ENCODE data around the gene ACTR6.

The ACTR6 gene

GRCh38 chr12:100163416-100164152 lies 37.0 kb upstream of the ACTR6 start:
- peaks cover 11 to 23% (median 20%) of the 10 kb centered on the region in 10 experiments for H3K4me1 ChIP-seq
- H3K36me3 ChIP-seq, result peaks cover 0 to 23% (median 0%) of the 10 kb centered on the region in 11 experiments; a peak in 4 of 22 replicates
- no peaks in the 10 kb centered on the region for H3K27me3 ChIP-seq
- no peak for TF ChIP-seq Cebpa-rat (IDR thresholded peaks at IDR 0.05)
- H3K9me3 ChIP-seq (replicated peaks in 1 of 11), result peaks cover 0 to 9% (median 0%) of the 10 kb centered on the region in 11 experiments; a peak in 6 of 22 replicates
- peak overlapping the region in 8 of 10 experiments; percentile 25 to 50 (median 40); a peak in 12 of 20 replicates for H3K4me3 ChIP-seq
- H3K9ac ChIP-seq, result peak overlapping the region in 8 of 11 experiments; percentile 4 to 39 (median 26); a peak in 10 of 22 replicates
- peak overlapping the region; percentile 45 to 82 (median 68) for H3K4me2 ChIP-seq
- H4K20me1 ChIP-seq, result no peaks in the 10 kb centered on the region
- no peak overlapping the region for H3K27ac ChIP-seq

- peak overlapping the region in 7 of 11 experiments; percentile 4 to 39 (median 32); a peak in 6 of 22 replicates for H3K9ac ChIP-seq
Observed at GRCh38 chr12:100164153-100164704, 36.4 kb upstream of the ACTR6 start.

GRCh38 chr12:100165356-100165755 lies 35.3 kb upstream of the ACTR6 start:
- TF ChIP-seq Cebpa-rat (IDR thresholded peaks at IDR 0.05), result no peak
- Histone ChIP-seq H3K36me3 (peaks cover 0 to 19% (median 0%) of the 10 kb centered on the region in 11 experiments; a peak in 5 of 22 replicates), H3K9ac (no peak overlapping the region), H4K20me1 (no peaks in the 10 kb centered on the region), H3K4me2 (no peak overlapping the region), H3K27me3 (no peaks in the 10 kb centered on the region), H3K4me3 (no peak overlapping the region), H3K4me1 (peaks cover 11 to 16% (median 14%) of the 10 kb centered on the region in 10 experiments), H3K27ac (no peak overlapping the region), H3K9me3 (replicated peaks in 1 of 11) (no peaks in the 10 kb centered on the region)

More at GRCh38 chr12:100164153-100164704, 36.4 kb upstream of the ACTR6 start:
- TF ChIP-seq Cebpa-rat (IDR thresholded peaks at IDR 0.05), result no peak
- H4K20me1 ChIP-seq, result no peaks in the 10 kb centered on the region
- no peaks in the 10 kb centered on the region for H3K27me3 ChIP-seq
- peaks cover 11 to 17% (median 14%) of the 10 kb centered on the region in 10 experiments for H3K4me1 ChIP-seq
- H3K4me2 ChIP-seq, result peak overlapping the region; percentile 45 to 82 (median 68)
- H3K9me3 ChIP-seq (replicated peaks in 1 of 11), result peaks cover 0 to 6% (median 0%) of the 10 kb centered on the region in 11 experiments; a peak in 6 of 22 replicates
- H3K27ac ChIP-seq, result no peak overlapping the region
- H3K36me3 ChIP-seq, result peaks cover 0 to 21% (median 0%) of the 10 kb centered on the region in 11 experiments; a peak in 4 of 22 replicates
- peak overlapping the region in 7 of 10 experiments; percentile 25 to 50 (median 43); a peak in 9 of 20 replicates for H3K4me3 ChIP-seq

GRCh38 chr12:100166232-100166631 lies 34.4 kb upstream of the ACTR6 start:
- no peak overlapping the region for H3K9ac ChIP-seq
- peaks cover 0 to 25% (median 0%) of the 10 kb centered on the region in 11 experiments; a peak in 5 of 22 replicates for H3K36me3 ChIP-seq
- H3K27me3 ChIP-seq, result no peaks in the 10 kb centered on the region
- H4K20me1 ChIP-seq, result no peaks in the 10 kb centered on the region
- H3K4me2 ChIP-seq, result no peak overlapping the region
- peaks cover 11 to 16% (median 14%) of the 10 kb centered on the region in 10 experiments for H3K4me1 ChIP-seq
- H3K9me3 ChIP-seq (replicated peaks in 1 of 11), result no peaks in the 10 kb centered on the region
- H3K4me3 ChIP-seq, result no peak overlapping the region
- TF ChIP-seq Cebpa-rat (IDR thresholded peaks at IDR 0.05), result no peak
- no peak overlapping the region for H3K27ac ChIP-seq

- Histone ChIP-seq H3K9me3 (replicated peaks in 1 of 11) (no peaks in the 10 kb centered on the region), H3K36me3 (peaks cover 0 to 37% (median 11%) of the 10 kb centered on the region in 11 experiments; a peak in 13 of 22 replicates), H3K4me1 (peaks cover 8 to 12% (median 11%) of the 10 kb centered on the region in 10 experiments), H3K27ac (no peak overlapping the region), H3K4me2 (no peak overlapping the region), H3K9ac (no peak overlapping the region), H3K27me3 (no peaks in the 10 kb centered on the region), H3K4me3 (no peak overlapping the region), H4K20me1 (no peaks in the 10 kb centered on the region)
- no peak for TF ChIP-seq Cebpa-rat (IDR thresholded peaks at IDR 0.05)
Observed at GRCh38 chr12:100168562-100168961, 32.1 kb upstream of the ACTR6 start.

DNA sequence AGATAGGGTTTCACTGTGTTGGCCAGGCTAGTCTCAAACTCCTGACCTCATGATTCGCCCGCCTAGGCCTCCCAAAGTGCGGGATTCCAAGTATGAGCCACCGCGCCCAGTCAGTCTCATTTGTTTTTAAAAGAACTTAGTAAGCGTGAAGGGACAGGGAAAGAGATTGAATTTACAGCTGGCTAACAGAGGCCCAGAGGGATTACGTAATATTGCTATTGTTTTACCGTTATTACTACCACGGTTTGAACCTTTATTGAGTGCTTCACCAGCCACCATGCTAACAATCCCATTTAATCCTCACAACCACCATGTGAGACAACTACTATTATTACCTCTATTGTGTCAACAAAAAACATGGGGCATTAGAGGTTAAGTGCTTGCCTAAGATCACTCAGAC lies 31.3 kb upstream of the ACTR6 start:
- Histone ChIP-seq H3K9me3 (replicated peaks in 1 of 11) (no peaks in the 10 kb centered on the region), H3K4me3 (no peak overlapping the region), H3K27me3 (no peaks in the 10 kb centered on the region), H3K9ac (no peak overlapping the region), H3K36me3 (peaks cover 0 to 43% (median 16%) of the 10 kb centered on the region in 11 experiments; a peak in 14 of 22 replicates), H3K27ac (no peak overlapping the region), H3K4me2 (no peak overlapping the region), H4K20me1 (no peaks in the 10 kb centered on the region), H3K4me1 (peaks cover 2 to 5% (median 3%) of the 10 kb centered on the region in 10 experiments)
- TF ChIP-seq Cebpa-rat (IDR thresholded peaks at IDR 0.05), result peak in 4 of 11 experiments; percentile 39 to 85 (median 60); a peak in 4 of 22 replicates

- no peak overlapping the region for H3K4me3 ChIP-seq
- TF ChIP-seq Cebpa-rat (IDR thresholded peaks at IDR 0.05), result no peak
- H3K4me2 ChIP-seq, result no peak overlapping the region
- H4K20me1 ChIP-seq, result no peaks in the 10 kb centered on the region
- H3K27ac ChIP-seq, result no peak overlapping the region
- H3K27me3 ChIP-seq, result no peaks in the 10 kb centered on the region
- H3K9ac ChIP-seq, result no peak overlapping the region
- peaks cover 0 to 44% (median 21%) of the 10 kb centered on the region in 11 experiments; a peak in 14 of 22 replicates for H3K36me3 ChIP-seq
- H3K9me3 ChIP-seq (replicated peaks in 1 of 11), result no peaks in the 10 kb centered on the region
- H3K4me1 ChIP-seq, result no peaks in the 10 kb centered on the region
Observed at GRCh38 chr12:100170313-100170858, 30.2 kb upstream of the ACTR6 start.

- no peak for TF ChIP-seq Cebpa-rat (IDR thresholded peaks at IDR 0.05)
- Histone ChIP-seq H3K36me3 (peaks cover 0 to 45% (median 20%) of the 10 kb centered on the region in 11 experiments; a peak in 14 of 22 replicates), H3K9me3 (replicated peaks in 1 of 11) (no peaks in the 10 kb centered on the region), H4K20me1 (no peaks in the 10 kb centered on the region), H3K9ac (no peak overlapping the region), H3K4me3 (no peak overlapping the region), H3K4me2 (no peak overlapping the region), H3K27ac (no peak overlapping the region), H3K4me1 (no peaks in the 10 kb centered on the region), H3K27me3 (no peaks in the 10 kb centered on the region)
Observed at GRCh38 chr12:100171248-100171647, 29.4 kb upstream of the ACTR6 start.

- no peak for TF ChIP-seq Cebpa-rat (IDR thresholded peaks at IDR 0.05)
- H3K4me3 ChIP-seq, result no peak overlapping the region
- H3K4me1 ChIP-seq, result no peaks in the 10 kb centered on the region
- no peak overlapping the region for H3K4me2 ChIP-seq
- H3K27me3 ChIP-seq, result no peaks in the 10 kb centered on the region
- no peaks in the 10 kb centered on the region for H3K9me3 ChIP-seq (replicated peaks in 1 of 11)
- no peak overlapping the region for H3K27ac ChIP-seq
- H4K20me1 ChIP-seq, result no peaks in the 10 kb centered on the region
- peaks cover 0 to 62% (median 24%) of the 10 kb centered on the region in 11 experiments; a peak in 14 of 22 replicates for H3K36me3 ChIP-seq
- H3K9ac ChIP-seq, result no peak overlapping the region
Observed at GRCh38 chr12:100173111-100173510, 27.5 kb upstream of the ACTR6 start.
